Activated CD4-positive, CD25-positive, alpha-beta regulatory T cell treated with anti-CD3 and anti-CD28 coated beads, Interleukin-2, amount 50 U/mL, for 72 hours (primary cell): Measurements from ENCODE around the gene LRIT3.
"Not testable (repeated sequence)": the region's sequence is repeated elsewhere in the genome, so short reads cannot be mapped to it uniquely, and the experiment has no call there.

ENCODE experiments used
- DNase-seq: peaks from one replicate; pipeline ENCODE4 v3.0.0; 2021

Gene LRIT3

GRCh38 chr4:109859426-109860300, 11.8 kb downstream of the LRIT3 start:
- not testable (repeated sequence) for DNase-seq

- DNase-seq: no peak
These were observed 13.4 kb downstream of the LRIT3 start for GRCh38 chr4:109861271-109861670.

GRCh38 chr4:109861916-109862511, 14.1 kb downstream of the LRIT3 start:
- DNase-seq: no peak

- DNase-seq: no peak
These were observed 16.2 kb downstream of the LRIT3 start for GRCh38 chr4:109864134-109864533.

- no peak for DNase-seq
These were observed 22.2 kb downstream of the LRIT3 start for GRCh38 chr4:109870061-109870460.

- no peak for DNase-seq
These were observed 24.2 kb downstream of the LRIT3 start for GRCh38 chr4:109872065-109872464.

- no peak for DNase-seq
These were observed 25.2 kb downstream of the LRIT3 start for GRCh38 chr4:109872950-109873656.

- no peak for DNase-seq
These were observed 26.0 kb downstream of the LRIT3 start for GRCh38 chr4:109873791-109874514.

GRCh38 chr4:109875106-109875505, 27.2 kb downstream of the LRIT3 start:
- DNase-seq: no peak

- DNase-seq: not testable (repeated sequence)
These were observed 27.6 kb downstream of the LRIT3 start for GRCh38 chr4:109875553-109875952.

- DNase-seq: no peak
These were observed 28.8 kb downstream of the LRIT3 start for GRCh38 chr4:109876634-109877265.

GRCh38 chr4:109877400-109877799, 29.5 kb downstream of the LRIT3 start:
- no peak for DNase-seq

- no peak for DNase-seq
These were observed 30.4 kb downstream of the LRIT3 start for GRCh38 chr4:109878355-109878754.

GRCh38 chr4:109879081-109879480, 31.2 kb downstream of the LRIT3 start:
- DNase-seq: no peak

GRCh38 chr4:109879636-109880314, 31.9 kb downstream of the LRIT3 start:
- no peak for DNase-seq

- no peak for DNase-seq
These were observed 38.4 kb downstream of the LRIT3 start for GRCh38 chr4:109886303-109886702.

- no peak for DNase-seq
These were observed 39.2 kb downstream of the LRIT3 start for GRCh38 chr4:109887071-109887470.

- DNase-seq: no peak
These were observed 42.2 kb downstream of the LRIT3 start for GRCh38 chr4:109890076-109890475.

GRCh38 chr4:109902559-109903251, 54.8 kb downstream of the LRIT3 start:
- DNase-seq: no peak

- no peak for DNase-seq
These were observed 60.8 kb downstream of the LRIT3 start for GRCh38 chr4:109908731-109909130.

GRCh38 chr4:109910256-109910655, 62.3 kb downstream of the LRIT3 start:
- DNase-seq: no peak
